D721Med (cell line): ENCODE data around the gene TOMM6.
"Not testable (repeated sequence)": the region's sequence is repeated elsewhere in the genome, so short reads cannot be mapped to it uniquely, and the experiment has no call there.

Source experiments
- DNase-seq: peaks from one replicate; pipeline ENCODE4 v3.0.0; 2011; ENCODE audit warnings: low spot score; ENCODE audit not compliant: insufficient read length
- FAIRE-seq: peaks from 2 replicates; lab custom pipeline; 2011; peaks lifted over from hg19 to GRCh38; lab: Jason Lieb, UNC
- TF ChIP-seq, protein P1 (sequence below): IDR thresholded peaks from 2 replicates; pipeline ENCODE4 v1.5.1; 2012; ENCODE audit warnings: mild to moderate bottlenecking, control low read depth; ENCODE audit not compliant: insufficient read depth; ENCODE audit errors: missing control alignments

Gene TOMM6

GRCh38 chr6:41757271-41757670 lies 30.2 kb upstream of the TOMM6 start:
- FAIRE-seq (no peak), DNase-seq (no peak)
- TF ChIP-seq, protein P1, sequence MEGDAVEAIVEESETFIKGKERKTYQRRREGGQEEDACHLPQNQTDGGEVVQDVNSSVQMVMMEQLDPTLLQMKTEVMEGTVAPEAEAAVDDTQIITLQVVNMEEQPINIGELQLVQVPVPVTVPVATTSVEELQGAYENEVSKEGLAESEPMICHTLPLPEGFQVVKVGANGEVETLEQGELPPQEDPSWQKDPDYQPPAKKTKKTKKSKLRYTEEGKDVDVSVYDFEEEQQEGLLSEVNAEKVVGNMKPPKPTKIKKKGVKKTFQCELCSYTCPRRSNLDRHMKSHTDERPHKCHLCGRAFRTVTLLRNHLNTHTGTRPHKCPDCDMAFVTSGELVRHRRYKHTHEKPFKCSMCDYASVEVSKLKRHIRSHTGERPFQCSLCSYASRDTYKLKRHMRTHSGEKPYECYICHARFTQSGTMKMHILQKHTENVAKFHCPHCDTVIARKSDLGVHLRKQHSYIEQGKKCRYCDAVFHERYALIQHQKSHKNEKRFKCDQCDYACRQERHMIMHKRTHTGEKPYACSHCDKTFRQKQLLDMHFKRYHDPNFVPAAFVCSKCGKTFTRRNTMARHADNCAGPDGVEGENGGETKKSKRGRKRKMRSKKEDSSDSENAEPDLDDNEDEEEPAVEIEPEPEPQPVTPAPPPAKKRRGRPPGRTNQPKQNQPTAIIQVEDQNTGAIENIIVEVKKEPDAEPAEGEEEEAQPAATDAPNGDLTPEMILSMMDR, result no peak

GRCh38 chr6:41757931-41758640 lies 29.4 kb upstream of the TOMM6 start:
- no peak for FAIRE-seq
- TF ChIP-seq, protein P1, result no peak
- no peak for DNase-seq

- TF ChIP-seq, protein P1, result no peak
- FAIRE-seq (no peak), DNase-seq (no peak)
These were observed 28.9 kb upstream of the TOMM6 start for GRCh38 chr6:41758641-41759035.

- DNase-seq, result no peak
- no peak for FAIRE-seq
- TF ChIP-seq, protein P1, result no peak
These were observed 28.2 kb upstream of the TOMM6 start for GRCh38 chr6:41759106-41759904.

GRCh38 chr6:41759905-41760579 lies 27.5 kb upstream of the TOMM6 start:
- DNase-seq (no peak), FAIRE-seq (no peak)
- TF ChIP-seq, protein P1, result no peak

- DNase-seq (no peak), FAIRE-seq (no peak)
- TF ChIP-seq, protein P1, result no peak
These were observed 24.0 kb upstream of the TOMM6 start for GRCh38 chr6:41763470-41763869.

GRCh38 chr6:41766043-41766664 lies 21.3 kb upstream of the TOMM6 start:
- not testable (repeated sequence) for FAIRE-seq, DNase-seq
